Adrenal gland (tissue), 5 donors: ENCODE results near the gene IGF2.

Experiments
- POLR2A ChIP-seq, 2 donors: fragments of 450-650 bp; IDR thresholded peaks; one replicate each; pipeline ENCODE4 v1.6.1; 2017; ENCODE audit warnings: antibody characterized with exemption in 2 of 2, mild to moderate bottlenecking in 2 of 2, moderate library complexity in 1 of 2
- TF ChIP-seq, protein P1 (sequence below), 6 experiments: fragments of 450-650 bp in 4 of 6; fragments of 200-600 bp in 2 of 6; sonication (generic) in 1 of 6; IDR thresholded peaks; 1 replicate in 5 of 6; 2 replicates in 1 of 6; pipeline versions ENCODE4 v1.5.1 to v1.8.0; 2016 to 2021; ENCODE audit warnings: antibody characterized with exemption in 6 of 6, mild to moderate bottlenecking in 2 of 6, moderate library complexity in 1 of 6
- donor health status: DM: no; HTN: no; CAD: no.

DNA sequence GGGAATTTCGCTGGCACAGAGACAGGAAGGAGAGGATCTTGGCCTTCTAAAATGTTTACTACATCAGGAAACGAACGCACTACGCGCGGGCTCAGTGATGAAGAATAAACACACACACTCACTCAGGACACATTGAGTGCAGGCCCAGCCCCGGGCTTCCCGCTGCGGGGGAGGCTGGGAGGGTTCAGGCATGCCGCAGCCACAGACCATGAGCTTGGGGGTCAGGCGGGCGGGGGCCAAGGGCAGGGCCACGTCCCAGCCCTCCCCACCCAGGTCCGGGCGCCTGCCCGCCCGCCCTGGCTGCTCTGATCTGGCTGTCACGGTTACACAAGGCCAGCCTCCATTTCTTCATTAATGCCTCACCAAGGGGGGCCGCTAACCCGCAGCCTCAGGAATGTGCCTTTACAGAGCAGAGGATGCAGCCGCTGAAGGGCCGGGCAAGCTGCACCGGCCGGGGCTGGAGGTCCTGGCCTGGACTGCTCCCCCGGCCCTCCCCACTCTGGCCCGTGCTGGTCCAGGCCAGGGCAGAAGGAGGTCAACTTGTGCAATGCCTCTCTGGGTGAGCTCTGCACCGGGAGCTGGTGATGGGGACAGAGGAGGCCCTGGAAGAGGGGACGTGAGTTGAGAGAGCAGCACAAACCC is 41.7 kb downstream of the IGF2 start:
- TF ChIP-seq, protein P1, sequence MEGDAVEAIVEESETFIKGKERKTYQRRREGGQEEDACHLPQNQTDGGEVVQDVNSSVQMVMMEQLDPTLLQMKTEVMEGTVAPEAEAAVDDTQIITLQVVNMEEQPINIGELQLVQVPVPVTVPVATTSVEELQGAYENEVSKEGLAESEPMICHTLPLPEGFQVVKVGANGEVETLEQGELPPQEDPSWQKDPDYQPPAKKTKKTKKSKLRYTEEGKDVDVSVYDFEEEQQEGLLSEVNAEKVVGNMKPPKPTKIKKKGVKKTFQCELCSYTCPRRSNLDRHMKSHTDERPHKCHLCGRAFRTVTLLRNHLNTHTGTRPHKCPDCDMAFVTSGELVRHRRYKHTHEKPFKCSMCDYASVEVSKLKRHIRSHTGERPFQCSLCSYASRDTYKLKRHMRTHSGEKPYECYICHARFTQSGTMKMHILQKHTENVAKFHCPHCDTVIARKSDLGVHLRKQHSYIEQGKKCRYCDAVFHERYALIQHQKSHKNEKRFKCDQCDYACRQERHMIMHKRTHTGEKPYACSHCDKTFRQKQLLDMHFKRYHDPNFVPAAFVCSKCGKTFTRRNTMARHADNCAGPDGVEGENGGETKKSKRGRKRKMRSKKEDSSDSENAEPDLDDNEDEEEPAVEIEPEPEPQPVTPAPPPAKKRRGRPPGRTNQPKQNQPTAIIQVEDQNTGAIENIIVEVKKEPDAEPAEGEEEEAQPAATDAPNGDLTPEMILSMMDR (IDR thresholded peaks at IDR 0.05) = no peak
- no peak for TF ChIP-seq POLR2A (IDR thresholded peaks at IDR 0.05)
